Activated T-helper 9 cell treated with anti-CD3 and anti-CD28 coated beads, Interleukin-2, amount 50 U/mL, for 16 hours (primary cell): Measurements from ENCODE around the gene TBC1D22A.
"Not testable (repeated sequence)": the region's sequence is repeated elsewhere in the genome, so short reads cannot be mapped to it uniquely, and the experiment has no call there.

Source experiments
- DNase-seq: peaks from one replicate; pipeline ENCODE4 v3.0.0-alpha.2; 2020; ENCODE audit warnings: low read depth

The TBC1D22A gene

GRCh38 chr22:46813816-46814597, 51.6 kb downstream of the TBC1D22A start:
- DNase-seq = no peak

- no peak for DNase-seq
These were observed 52.7 kb downstream of the TBC1D22A start for GRCh38 chr22:46815132-46815531.

DNA sequence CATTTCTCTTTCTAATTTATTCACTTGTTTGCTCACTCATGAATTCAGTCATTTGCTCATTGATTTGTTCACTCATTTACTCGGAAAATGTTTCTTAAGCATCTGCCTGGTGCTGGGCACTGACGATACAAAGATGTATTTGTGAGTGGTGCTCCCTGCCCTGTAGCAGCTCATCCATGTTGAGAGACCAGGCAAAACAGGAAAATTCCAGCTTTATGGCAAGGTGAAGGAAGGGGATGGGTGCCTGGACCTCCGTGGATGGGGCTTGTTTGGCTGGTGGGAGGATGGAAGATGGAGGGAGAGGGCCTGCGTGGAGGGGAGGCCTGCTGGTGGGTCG, 53.1 kb downstream of the TBC1D22A start:
- DNase-seq = no peak

- DNase-seq = no peak
These were observed 53.7 kb downstream of the TBC1D22A start for GRCh38 chr22:46815896-46816731.

GRCh38 chr22:46817390-46817789, 54.9 kb downstream of the TBC1D22A start:
- DNase-seq = not testable (repeated sequence)

DNA sequence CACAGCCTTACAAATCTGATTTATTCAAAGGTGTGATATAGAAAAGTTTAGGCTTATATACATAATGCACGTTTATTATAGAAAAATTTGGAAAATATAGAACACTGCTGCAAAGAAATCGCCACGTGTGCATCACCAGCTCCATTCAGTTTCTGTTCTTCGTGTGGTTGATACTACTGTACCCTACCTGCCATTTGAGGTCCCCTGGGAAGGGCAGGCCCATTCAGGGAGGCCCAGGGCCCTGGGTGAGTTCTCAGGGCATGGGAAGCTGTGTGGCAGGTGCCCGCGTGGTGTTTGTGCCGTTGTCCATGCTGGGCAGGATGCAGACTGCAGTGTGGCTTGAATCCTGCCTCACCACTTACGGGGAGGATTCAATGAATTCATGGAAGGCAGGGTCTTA, 60.8 kb downstream of the TBC1D22A start:
- no peak for DNase-seq

DNA sequence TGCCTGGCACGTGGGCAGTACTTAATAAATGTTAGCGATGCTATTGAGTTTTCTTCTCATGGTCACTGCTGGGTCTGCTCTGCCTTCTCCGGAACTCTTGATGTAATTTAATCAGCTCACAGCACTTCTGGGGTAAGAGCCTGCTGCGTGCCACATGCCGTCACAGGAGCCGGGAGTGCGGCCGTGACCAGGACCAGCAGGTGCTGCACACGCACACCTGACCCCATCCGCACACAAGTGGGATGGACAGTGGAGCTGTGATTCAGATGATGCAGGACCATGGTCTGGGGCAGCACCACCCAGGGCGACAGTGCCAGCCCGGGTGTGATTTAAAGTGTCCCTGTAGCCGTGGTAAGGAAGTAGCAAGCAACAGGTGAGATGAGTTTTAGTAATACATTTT, 61.2 kb downstream of the TBC1D22A start:
- no peak for DNase-seq

GRCh38 chr22:46824344-46824909, 62.0 kb downstream of the TBC1D22A start:
- no peak for DNase-seq

GRCh38 chr22:46824980-46825544, 62.6 kb downstream of the TBC1D22A start:
- no peak for DNase-seq

- no peak for DNase-seq
These were observed 64.1 kb downstream of the TBC1D22A start for GRCh38 chr22:46826438-46827135.

- DNase-seq = no peak
These were observed 64.8 kb downstream of the TBC1D22A start for GRCh38 chr22:46827136-46827780.

DNA sequence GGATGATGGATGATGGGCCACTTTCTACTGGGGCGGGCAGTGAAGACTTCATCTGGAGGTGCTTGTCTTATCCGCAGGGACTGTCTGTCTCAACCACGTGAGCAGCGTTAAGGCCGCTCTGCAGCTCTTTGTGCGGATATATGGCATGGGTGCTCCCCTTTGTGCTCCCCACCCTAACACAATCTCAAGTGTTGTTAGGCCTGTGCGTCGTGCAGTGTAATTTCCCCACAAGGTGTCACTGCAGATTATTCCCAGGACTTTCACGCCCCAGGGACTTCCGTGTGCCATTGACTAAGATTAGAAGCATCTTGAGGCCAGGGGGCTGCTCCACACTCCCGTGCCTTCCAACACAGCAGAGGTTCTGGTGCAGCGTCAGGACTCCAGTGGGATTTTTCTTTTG, 65.3 kb downstream of the TBC1D22A start:
- DNase-seq = no peak

DNA sequence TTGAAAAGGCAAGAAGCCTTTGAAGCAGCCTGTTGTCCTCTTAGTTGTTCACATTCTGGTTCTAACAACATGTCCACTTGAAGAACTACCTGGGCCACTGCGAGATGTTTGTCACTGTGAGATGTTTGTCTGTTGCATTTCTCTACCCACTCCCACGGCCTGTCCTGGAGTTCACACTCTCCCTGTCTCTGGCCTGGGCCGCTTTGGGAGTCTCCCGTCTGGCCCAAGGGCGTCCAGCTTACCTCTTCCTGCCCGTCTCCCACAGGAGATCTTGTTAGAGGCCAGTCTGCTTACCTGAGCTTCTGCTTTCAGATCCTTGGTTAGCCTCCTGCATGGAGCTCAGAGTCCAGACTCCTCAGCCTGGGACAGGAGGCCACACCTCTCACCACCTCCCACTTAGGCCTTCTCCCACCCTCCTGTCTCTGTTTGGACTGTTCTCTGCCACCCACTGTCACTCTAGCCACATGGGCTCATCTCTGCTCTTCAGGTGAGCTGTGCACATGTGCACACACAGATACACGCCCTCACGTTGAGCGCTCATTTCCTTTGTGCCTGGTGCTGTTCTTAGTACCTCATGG, 66.0 kb downstream of the TBC1D22A start:
- DNase-seq = no peak

DNA sequence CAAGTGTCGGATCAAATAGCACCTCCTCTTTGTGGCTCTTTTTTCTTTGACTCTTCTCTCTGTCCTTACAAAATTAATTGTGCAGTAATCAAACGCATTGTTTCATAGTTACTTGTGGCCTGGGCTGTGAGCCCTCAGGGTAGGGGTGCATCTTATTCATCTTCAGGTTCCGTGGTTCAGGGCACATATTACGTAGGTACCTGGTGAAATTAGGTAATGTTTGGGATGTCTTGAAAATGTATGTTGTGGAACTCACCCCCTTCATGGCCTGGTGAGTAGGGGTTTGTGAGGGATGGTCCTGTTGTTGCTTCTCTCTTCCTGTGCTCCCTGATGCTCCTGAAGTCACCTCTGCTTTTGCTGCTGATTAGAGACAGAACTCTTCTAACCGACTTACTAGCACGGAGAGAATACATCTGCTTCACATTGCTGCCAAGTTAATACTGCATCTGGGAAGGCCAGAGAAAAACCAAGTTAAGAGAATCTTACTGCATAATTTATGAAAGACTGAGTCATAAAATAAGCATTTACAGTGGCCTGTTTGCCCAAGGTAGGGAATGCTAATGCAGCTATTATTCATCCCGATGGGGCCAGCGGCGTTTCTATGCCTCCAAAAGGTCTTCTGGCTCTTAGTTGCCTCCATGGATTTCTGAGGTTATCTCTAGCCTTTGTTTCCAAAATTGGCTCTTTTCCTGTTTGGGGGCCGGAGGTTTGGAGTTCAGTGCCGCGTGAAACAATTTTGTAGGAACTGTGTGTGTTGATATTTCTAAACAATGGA, 66.9 kb downstream of the TBC1D22A start:
- DNase-seq = no peak

GRCh38 chr22:46829941-46830715, 67.7 kb downstream of the TBC1D22A start:
- DNase-seq = no peak

DNA sequence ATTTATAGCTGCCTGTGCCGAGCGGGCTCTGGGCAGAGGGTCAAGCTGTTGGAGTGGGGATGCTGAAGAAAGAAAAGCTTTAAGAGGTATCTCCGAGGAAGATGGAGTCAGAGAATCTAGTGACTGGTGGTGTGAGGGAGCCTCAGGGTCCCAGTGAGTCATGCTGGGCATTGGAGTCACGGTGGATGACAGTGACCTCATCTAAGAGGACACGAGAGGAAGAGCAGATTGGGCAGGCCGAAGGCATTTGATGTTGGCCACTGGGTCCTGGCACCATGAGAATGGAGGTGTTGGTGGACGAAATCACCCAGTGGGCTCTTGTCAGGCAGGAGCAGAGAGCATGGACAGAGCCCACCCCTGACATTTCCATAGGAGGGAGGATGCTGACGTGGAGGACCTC, 68.4 kb downstream of the TBC1D22A start:
- DNase-seq = no peak

DNA sequence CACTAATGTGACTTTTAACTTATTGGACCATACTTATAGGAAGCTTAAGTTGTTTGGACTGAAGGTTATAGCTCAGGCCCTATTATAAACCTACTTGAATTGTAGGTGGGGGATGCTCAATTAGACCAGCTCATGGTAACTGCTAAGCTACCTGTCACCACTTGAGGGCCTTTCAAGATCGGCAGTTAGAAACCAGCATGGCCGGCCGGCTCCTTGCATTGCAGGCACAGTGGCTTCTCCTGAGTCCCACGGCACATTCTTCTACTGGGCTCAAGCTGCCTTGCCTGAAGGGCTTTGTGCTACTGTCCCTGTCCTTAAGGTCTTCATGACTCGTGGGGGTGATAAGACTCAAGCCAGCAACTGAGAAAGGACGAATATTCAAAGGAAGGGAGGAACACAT, 70.8 kb downstream of the TBC1D22A start:
- DNase-seq = no peak

DNA sequence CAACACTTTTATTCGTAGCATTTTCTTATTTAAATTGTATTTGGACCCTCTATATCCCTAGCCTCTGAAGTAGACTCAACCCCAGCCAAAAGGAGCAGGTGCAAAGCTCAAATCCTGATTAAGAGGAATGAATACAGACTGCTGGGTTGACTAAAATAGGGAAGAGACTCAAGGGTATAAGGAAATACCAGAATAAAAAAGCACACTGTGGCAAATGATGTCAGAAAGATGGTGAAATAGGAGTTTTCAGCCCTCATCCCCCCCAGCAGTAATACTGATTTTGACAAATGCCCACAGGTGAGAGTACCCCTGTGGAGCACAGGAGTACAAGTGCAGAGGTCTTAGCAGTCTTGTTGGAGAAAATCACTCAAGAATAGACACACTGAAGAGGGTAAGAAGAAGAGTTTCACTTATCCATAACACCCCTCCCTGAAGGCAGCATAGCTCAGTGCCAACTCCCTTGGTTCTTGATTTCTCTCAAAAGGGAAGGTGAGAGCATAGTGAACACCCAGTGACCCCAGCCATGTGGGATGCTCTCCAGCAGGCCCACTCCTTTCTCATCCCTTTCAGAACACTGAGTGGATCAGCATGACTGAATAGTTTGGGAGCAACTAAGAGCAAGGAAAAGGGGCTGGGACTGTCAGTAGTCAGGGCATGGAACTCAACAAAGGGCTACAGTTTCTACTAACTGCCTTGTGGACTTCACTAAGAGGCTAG, 71.7 kb downstream of the TBC1D22A start:
- no peak for DNase-seq

- no peak for DNase-seq
These were observed 72.8 kb downstream of the TBC1D22A start for GRCh38 chr22:46835288-46835687.
